ENCODE measurements around the gene RPS6KA1. TPM values are rescaled to one million over a fixed set of nuclear protein-coding genes. Genes with fewer than 3 reads are reported as not detected.

The RPS6KA1 gene
- total and polyA plus RNA-seq, 10 of the 15 experiments (the other 5 are each of a cell fraction or from before 2014, with no cell fraction given): 5.0 to 136 (median 91.5) TPM

GRCh38 chr1:26542771-26543451, 13.3 kb downstream of the RPS6KA1 start (continued):
- TF ChIP-seq YBX1 (IDR thresholded peaks at IDR 0.05) (0 out of 2 replicates have a peak, but pooled peaks have one; percentile 76), MXI1 (IDR thresholded peaks at IDR 0.05; ENCODE audit: low read depth, low read length) (peak; percentile 23; the same call in 1 of the 2 replicates), SIX5 (IDR thresholded peaks at IDR 0.05; ENCODE audit: low read depth, low read length, severe bottlenecking) (no peak), DPF2 (IDR thresholded peaks at IDR 0.05) (peak; percentile 96), MEF2B (IDR thresholded peaks at IDR 0.05; ENCODE audit: partially characterized antibody, poor library complexity, severe bottlenecking) (peak; percentile 99)

GRCh38 chr1:26543462-26543861, 13.9 kb downstream of the RPS6KA1 start:
- in situ Hi-C loops (cut with MboI) (no loop called here), intact Hi-C loops (cut with micrococcal nuclease; ENCODE audit: unreplicated experiment) (loop anchor here (2.0 to 5.0 kb wide), 4 partner anchors 39 to 244 kb away; partner anchors contain the start of gene PIGV)
- no TSS peak for BruUV-seq (replicated peaks)
- SMC1A ChIA-PET (ENCODE audit: uncharacterized antibody, unreplicated experiment): interaction anchor here (1.1 kb wide), 1 partner anchor 39 kb away, joined by 3 read pairs; no protein-coding TSS in a partner anchor
- Histone ChIP-seq H3K36me3 (ENCODE audit: control insufficient read depth in 2 of 2, insufficient read depth in 2 of 2, low read length in 1 of 2) (peaks cover 5 to 9% of the 10 kb centered on the region in 2 experiments; a peak in 3 of 4 replicates), H3K4me3 (peak overlapping the region; percentile 95), H4K20me1 (ENCODE audit: control insufficient read depth, insufficient read depth) (no peaks in the 10 kb centered on the region), H3K27me3 (replicated peaks in 1 of 2; ENCODE audit: control insufficient read depth in 2 of 2, insufficient read depth in 2 of 2, low read length in 1 of 2) (no peaks in the 10 kb centered on the region), H3K4me2 (ENCODE audit: control insufficient read depth, insufficient read depth) (peak overlapping the region; percentile 90), H2AFZ (ENCODE audit: control insufficient read depth, low read depth, low read length) (no peak overlapping the region), H3K79me2 (ENCODE audit: control insufficient read depth, insufficient read depth, low read length) (peaks cover 49% of the 10 kb centered on the region), H3K4me1 (ENCODE audit: control insufficient read depth, insufficient read depth, low read length) (peaks cover 74% of the 10 kb centered on the region), H3K9me3 (replicated peaks; ENCODE audit: control insufficient read depth, insufficient read depth, low read length) (no peaks in the 10 kb centered on the region), H3K9ac (ENCODE audit: control insufficient read depth, insufficient read depth, low read length) (peak overlapping the region; percentile 82), H3K27ac (ENCODE audit: control insufficient read depth, insufficient read depth) (peak overlapping the region; percentile 97)
- TF ChIP-seq IKZF2 (IDR thresholded peaks at IDR 0.05) (0 out of 4 replicates have a peak, but pooled peaks of 1 of the 2 experiments have one; percentile 1), RELB (IDR thresholded peaks at IDR 0.05; ENCODE audit: low read depth) (0 out of 2 replicates have a peak, but pooled peaks have one; percentile 0), SREBF1 (IDR thresholded peaks at IDR 0.05; ENCODE audit: low read length) (no peak), CBFB (IDR thresholded peaks at IDR 0.05; ENCODE audit: low read depth) (0 out of 2 replicates have a peak, but pooled peaks have one; percentile 34)
- CTCF ChIA-PET: interaction anchor here (1.0 kb wide), 1 partner anchor 43 kb away, joined by 3 read pairs; no protein-coding TSS in a partner anchor
- RAD21 ChIA-PET (ENCODE audit: unreplicated experiment): no interaction called here
- no peak for ATAC-seq
- FAIRE-seq: no peak
- no peak for DNase-seq (ENCODE audit: low read depth, low spot score)
- POLR2A ChIA-PET: interaction anchor here (1.3 kb wide), 1 partner anchor 39 kb away, joined by 4 read pairs; no protein-coding TSS in a partner anchor
- WGBS (ENCODE audit: insufficient coverage, insufficient replicate concordance, low lambda C conversion rate, missing lambda C conversion rate): 1% methylated on average over 5 of the region's 5 CpGs
